H1 (cell line): ENCODE measurements around the gene RPTOR. TPM values are rescaled to one million over a fixed set of nuclear protein-coding genes. Genes with fewer than 3 reads are reported as not detected.

ENCODE experiments used
- CTCF ChIA-PET: fragments of 300-600 bp; sonication (Branson Sonifier 250); formaldehyde crosslinking; loops from one replicate; lab custom pipeline; 2021; ENCODE audit not compliant: partially characterized antibody; lab: Charles Lee
- POLR2A ChIA-PET: fragments of 300-600 bp; sonication (Branson Sonifier 250); formaldehyde crosslinking; loops from one replicate; lab custom pipeline; 2021; ENCODE audit warnings: inconsistent platforms; ENCODE audit not compliant: partially characterized antibody; lab: Charles Lee
- DNase-seq, 2 experiments: peaks; one replicate each; pipeline versions ENCODE4 v3.0.0 to v3.0.0-alpha.2; 2010 to 2022; ENCODE audit warnings: low spot score in 2 of 2, low read depth in 1 of 2, mixed read lengths in 1 of 2
- FAIRE-seq: peaks from 2 replicates; lab custom pipeline; 2011; peaks lifted over from hg19 to GRCh38; lab: Jason Lieb, UNC
- H2AFZ ChIP-seq: 2 replicates; pipeline ENCODE4 v1.8.1; 2012; ENCODE audit warnings: low read length, inconsistent platforms
- H2AK5ac ChIP-seq: 2 replicates; pipeline ENCODE4 v1.6.1; 2013; ENCODE audit warnings: low read depth, low read length
- H2BK120ac ChIP-seq: replicated peaks from 2 replicates; pipeline ENCODE3; 2013; ENCODE audit warnings: low read depth, low read length, inconsistent platforms
- H2BK12ac ChIP-seq: 2 replicates; pipeline ENCODE4 v1.6.1; 2013; ENCODE audit warnings: low read depth, low read length
- H2BK15ac ChIP-seq: 2 replicates; pipeline ENCODE4 v1.6.1; 2013; ENCODE audit warnings: low read length
- H2BK20ac ChIP-seq: 2 replicates; pipeline ENCODE4 v1.6.1; 2013; ENCODE audit warnings: low read length
- H2BK5ac ChIP-seq: 2 replicates; pipeline ENCODE4 v1.6.1; 2013; ENCODE audit warnings: low read depth, low read length
- H3K14ac ChIP-seq: 2 replicates; pipeline ENCODE4 v1.6.1; 2013; ENCODE audit warnings: inconsistent platforms; ENCODE audit not compliant: insufficient read length
- H3K18ac ChIP-seq: 2 replicates; pipeline ENCODE4 v1.6.1; 2013; ENCODE audit warnings: low read length; ENCODE audit errors: extremely low read depth
- H3K23ac ChIP-seq: 2 replicates; pipeline ENCODE4 v1.6.1; 2013; ENCODE audit warnings: inconsistent platforms; ENCODE audit not compliant: insufficient read length
- H3K23me2 ChIP-seq: 2 replicates; pipeline ENCODE4 v1.6.1; 2013; ENCODE audit warnings: low read depth, low read length
- H3K27ac ChIP-seq: 2 replicates; pipeline ENCODE4 v1.6.1; 2011; ENCODE audit warnings: low read depth, low read length, inconsistent platforms
- H3K27me3 ChIP-seq, 4 experiments: replicated peaks in 1 of 4; 1 replicate in 1 of 4; 2 replicates in 3 of 4; pipeline versions ENCODE4 v1.6.1 to v1.8.1; 2011 to 2013; ENCODE audit warnings: low read length in 3 of 4, mild to moderate bottlenecking in 3 of 4, inconsistent platforms in 2 of 4, mixed read lengths in 2 of 4, moderate library complexity in 1 of 4; ENCODE audit not compliant: control insufficient read depth in 3 of 4, insufficient read depth in 3 of 4; ENCODE audit errors: extremely low read depth in 1 of 4
- H3K36me3 ChIP-seq, 4 experiments: 2 replicates each; pipeline versions ENCODE4 v1.6.1 to v1.8.1; 2011 to 2013; ENCODE audit warnings: mild to moderate bottlenecking in 4 of 4, low read length in 3 of 4, moderate library complexity in 2 of 4, control low read depth in 1 of 4, inconsistent platforms in 1 of 4; ENCODE audit not compliant: insufficient read depth in 4 of 4, control insufficient read depth in 2 of 4
- H3K4ac ChIP-seq: replicated peaks from 2 replicates; pipeline ENCODE3; 2013; ENCODE audit warnings: low read length, low read depth, mixed read lengths, inconsistent platforms; ENCODE audit not compliant: insufficient read length
- H3K4me1 ChIP-seq, 4 experiments: replicated peaks in 1 of 4; 1 replicate in 1 of 4; 2 replicates in 3 of 4; pipeline versions ENCODE4 v1.6.1 to v1.8.1; 2011 to 2013; ENCODE audit warnings: low read length in 3 of 4, inconsistent platforms in 2 of 4, mixed read lengths in 1 of 4; ENCODE audit not compliant: insufficient read depth in 4 of 4, control insufficient read depth in 3 of 4
- H3K4me2 ChIP-seq, 2 experiments: 2 replicates each; pipeline versions ENCODE4 v1.6.1 to v1.8.1; 2011 to 2013; ENCODE audit warnings: low read depth in 2 of 2, low read length in 2 of 2, control low read depth in 1 of 2, inconsistent platforms in 1 of 2, mild to moderate bottlenecking in 1 of 2; ENCODE audit not compliant: insufficient read depth in 1 of 2
- H3K4me3 ChIP-seq, 4 experiments: fragments of 200-600, 300-600 bp in 1 of 4; sonication (generic), shearing (Covaris generic), sonication (Bioruptor Twin) in 1 of 4; 2 replicates each; pipeline versions ENCODE4 v1.5.1 to v1.8.1; 2011 to 2016; ENCODE audit warnings: low read length in 4 of 4, low read depth in 3 of 4, control low read depth in 2 of 4, inconsistent platforms in 2 of 4, mild to moderate bottlenecking in 2 of 4, mixed read lengths in 1 of 4, moderate library complexity in 1 of 4; ENCODE audit not compliant: insufficient read depth in 2 of 4; ENCODE audit errors: extremely low read depth in 1 of 4
- H3K56ac ChIP-seq: replicated peaks from 2 replicates; pipeline ENCODE3; 2013; ENCODE audit warnings: low read depth, mild to moderate bottlenecking, mixed read lengths, low read length, inconsistent platforms; ENCODE audit not compliant: insufficient read length
- H3K79me1 ChIP-seq: 2 replicates; pipeline ENCODE4 v1.6.1; 2013; ENCODE audit warnings: low read depth, low read length, control low read depth
- H3K79me2 ChIP-seq, 2 experiments: 2 replicates each; pipeline versions ENCODE4 v1.6.1 to v1.8.1; 2012 to 2013; ENCODE audit warnings: low read length in 2 of 2, mild to moderate bottlenecking in 2 of 2, inconsistent platforms in 1 of 2; ENCODE audit not compliant: insufficient read depth in 2 of 2, control insufficient read depth in 1 of 2
- H3K9ac ChIP-seq, 4 experiments: replicated peaks in 1 of 4; 1 replicate in 1 of 4; 2 replicates in 3 of 4; pipeline versions ENCODE4 v1.6.1 to v1.8.1; 2011 to 2013; ENCODE audit warnings: low read depth in 3 of 4, low read length in 3 of 4, control low read depth in 2 of 4, mild to moderate bottlenecking in 2 of 4, moderate library complexity in 2 of 4, inconsistent platforms in 1 of 4; ENCODE audit errors: extremely low read depth in 1 of 4
- H3K9me3 ChIP-seq, 2 experiments: 2 replicates each; pipeline versions ENCODE4 v1.6.1 to v1.8.1; 2012 to 2013; ENCODE audit warnings: mild to moderate bottlenecking in 2 of 2, moderate library complexity in 2 of 2, control low read depth in 1 of 2, inconsistent platforms in 1 of 2, low read depth in 1 of 2, low read length in 1 of 2, mixed read lengths in 1 of 2; ENCODE audit not compliant: insufficient read depth in 2 of 2
- H4K20me1 ChIP-seq, 2 experiments: replicated peaks in 1 of 2; 2 replicates each; pipeline versions ENCODE3 to v1.8.1; 2011 to 2013; ENCODE audit warnings: inconsistent platforms in 2 of 2, low read length in 2 of 2, mild to moderate bottlenecking in 1 of 2; ENCODE audit not compliant: insufficient read depth in 2 of 2, control insufficient read depth in 1 of 2
- H4K5ac ChIP-seq: 2 replicates; pipeline ENCODE4 v1.6.1; 2013; ENCODE audit warnings: low read length, low read depth, mixed read lengths, inconsistent platforms; ENCODE audit not compliant: insufficient read length
- H4K8ac ChIP-seq: 2 replicates; pipeline ENCODE4 v1.8.0; 2013; ENCODE audit warnings: mild to moderate bottlenecking, moderate library complexity, low read length, inconsistent platforms; ENCODE audit not compliant: insufficient read depth; ENCODE audit errors: extremely low read depth
- H4K91ac ChIP-seq: replicated peaks from 2 replicates; pipeline ENCODE3; 2013; ENCODE audit warnings: low read length, mixed read lengths, inconsistent platforms; ENCODE audit not compliant: insufficient read length
- EZH2 ChIP-seq: fragments of 200-600 bp; sonication (generic); IDR thresholded peaks from 2 replicates; pipeline ENCODE4 v1.7.1; 2012; ENCODE audit warnings: low read depth, mild to moderate bottlenecking, moderate library complexity, low read length, inconsistent platforms; ENCODE audit not compliant: severe bottlenecking
- FOSL1 ChIP-seq: IDR thresholded peaks from 2 replicates; pipeline ENCODE4 v1.6.1; 2011; ENCODE audit warnings: mild to moderate bottlenecking, low read depth, low read length, moderate library complexity; ENCODE audit not compliant: insufficient read depth
- GTF2F1 ChIP-seq: IDR thresholded peaks from 2 replicates; pipeline ENCODE4 v1.6.1; 2012; ENCODE audit warnings: low read depth, low read length, improper control_type of control experiment, borderline replicate concordance
- KDM4A ChIP-seq: IDR thresholded peaks from one replicate; pipeline ENCODE4 v1.7.1; 2012; ENCODE audit warnings: low read depth, mild to moderate bottlenecking, moderate library complexity, low read length, inconsistent platforms; ENCODE audit not compliant: severe bottlenecking
- NRF1 ChIP-seq: IDR thresholded peaks from 2 replicates; pipeline ENCODE4 v1.6.1; 2011; ENCODE audit warnings: mild to moderate bottlenecking, low read depth, low read length, improper control_type of control experiment
- RFX5 ChIP-seq: IDR thresholded peaks from 2 replicates; pipeline ENCODE4 v1.6.1; 2011; ENCODE audit warnings: low read depth, low read length, improper control_type of control experiment, borderline replicate concordance
- SIRT6 ChIP-seq: IDR thresholded peaks from one replicate; pipeline ENCODE4 v1.7.1; 2012; ENCODE audit warnings: low read length, inconsistent platforms
- SRF ChIP-seq: IDR thresholded peaks from 2 replicates; pipeline ENCODE4 v1.6.1; 2011; ENCODE audit warnings: mild to moderate bottlenecking, low read depth, low read length, moderate library complexity
- TAF1 ChIP-seq: IDR thresholded peaks from 2 replicates; pipeline ENCODE4 v1.6.1; 2011; ENCODE audit warnings: mild to moderate bottlenecking, low read depth, low read length
- TBP ChIP-seq: IDR thresholded peaks from 2 replicates; pipeline ENCODE4 v1.6.1; 2011; ENCODE audit warnings: low read depth, low read length, improper control_type of control experiment
- TCF12 ChIP-seq: IDR thresholded peaks from 2 replicates; pipeline ENCODE4 v1.6.1; 2011; ENCODE audit warnings: low read depth, mild to moderate bottlenecking, low read length
- TEAD4 ChIP-seq: IDR thresholded peaks from 2 replicates; pipeline ENCODE4 v1.6.1; 2012; ENCODE audit warnings: low read depth, low read length, inconsistent platforms, mixed read lengths
- WGBS, 2 experiments: shearing (Covaris generic) in 1 of 2; methylation state at CpG; one replicate each; pipeline versions ENCODE4 v1.1.6 to v1.1.7; 2013 to 2015; ENCODE audit warnings: low lambda C conversion rate in 2 of 2, mixed read lengths in 2 of 2, inconsistent platforms in 1 of 2, low coverage in 1 of 2, missing lambda C conversion rate in 1 of 2; ENCODE audit not compliant: insufficient replicate concordance in 2 of 2, insufficient coverage in 1 of 2, insufficient read length in 1 of 2; ENCODE audit errors: extremely low coverage in 1 of 2, missing lambda C conversion rate in 1 of 2; 5-methylcytosine and 5-hydroxymethylcytosine counted together
- polyA plus RNA-seq, 7 experiments: library from polyadenylated mRNA; depleted of rRNA in 3 of 7; stranded (reverse) in 5 of 7; unstranded in 2 of 7; fragments of >200 nt in 5 of 7; fragments of 200-250 nt in 2 of 7; gene quantifications; 1 replicate in 5 of 7; 2 replicates in 1 of 7; 4 replicates in 1 of 7; pipeline versions ENCODE4 v1.2.1 to v1.2.3, GENCODE V29; 2011 to 2013; ENCODE audit warnings: missing spikeins in 2 of 7, mixed read lengths in 2 of 7
- total RNA-seq: library from RNA; stranded (reverse); fragmentation: NEBNext Ultra II Directional; extraction: Animal tissue kit (Norgen Biotek cat#: 25700); gene quantifications from 2 replicates; pipeline ENCODE4 v1.2.1, GENCODE V29; 2021

RPTOR gene
- total and polyA plus RNA-seq, 2 of the 8 experiments (the other 6 are each of a cell fraction or from before 2014, with no cell fraction given), result 6.9 to 28.7 TPM

DNA sequence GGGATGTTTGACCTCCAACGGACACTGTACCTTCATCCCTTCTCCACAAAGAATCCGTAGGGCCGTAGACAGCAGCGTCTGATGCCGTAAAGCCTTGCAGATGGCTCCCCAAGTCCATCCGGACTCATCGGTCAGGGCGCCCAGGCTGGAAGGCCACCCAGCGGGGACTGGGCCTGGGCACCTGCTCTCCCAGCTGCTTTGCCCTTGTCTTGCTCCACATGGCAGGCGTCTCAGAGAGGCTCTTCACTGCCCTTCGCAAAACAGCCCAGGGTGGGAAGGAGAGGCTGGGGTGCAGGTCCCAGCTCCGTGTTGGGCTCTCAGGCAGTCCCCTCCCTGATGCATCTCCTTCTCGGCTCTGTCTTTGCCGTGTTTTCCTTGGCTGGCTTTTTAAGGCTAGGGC, 6.2 kb upstream of the RPTOR start:
- no peak overlapping the region for H3K18ac ChIP-seq
- H2BK12ac ChIP-seq, result no peak overlapping the region
- no peak for TF ChIP-seq GTF2F1
- no peak for TF ChIP-seq KDM4A
- TF ChIP-seq TCF12, result no peak
- no peak for TF ChIP-seq TEAD4
- no peak for TF ChIP-seq SRF
- TF ChIP-seq SIRT6, result no peak
- TF ChIP-seq TAF1, result no peak
- no peak for TF ChIP-seq NRF1
- no peak for TF ChIP-seq EZH2
- no peak for TF ChIP-seq TBP
- TF ChIP-seq RFX5, result no peak
- TF ChIP-seq FOSL1, result no peak
- TF ChIP-seq, all 59 proteins: peak for 0
- H3K4ac ChIP-seq, result no peak overlapping the region
- no peak overlapping the region for H4K5ac ChIP-seq
- no peak overlapping the region for H3K4me2 ChIP-seq
- DNase-seq, result no peak
- no peak overlapping the region for H3K4me3 ChIP-seq
- no peaks in the 10 kb centered on the region for H3K79me2 ChIP-seq
- no peak overlapping the region for H2AK5ac ChIP-seq
- no peak for FAIRE-seq
- no peak overlapping the region for H3K9ac ChIP-seq
- no peaks in the 10 kb centered on the region for H4K20me1 ChIP-seq
- H2BK5ac ChIP-seq, result no peak overlapping the region
- ChIA-PET POLR2A (no interaction called here), CTCF (interaction anchor here (1.0 to 1.9 kb wide), 5 partner anchors 18 to 115 kb away, joined by 3 to 4 read pairs (median 3); no protein-coding TSS in a partner anchor)
- no peak overlapping the region for H3K56ac ChIP-seq
- no peaks in the 10 kb centered on the region for H3K36me3 ChIP-seq
- H3K27me3 ChIP-seq, result no peaks in the 10 kb centered on the region; a peak in 2 of 7 replicates
- no peaks in the 10 kb centered on the region for H3K4me1 ChIP-seq
- 81% methylated on average over 14 of the region's 14 CpGs; no CpG with 5 or more reads in 1 of the 2 experiments for WGBS, 2 experiments
- H2BK120ac ChIP-seq, result no peak overlapping the region
- H4K91ac ChIP-seq, result no peak overlapping the region
- H3K79me1 ChIP-seq, result no peaks in the 10 kb centered on the region
- H3K14ac ChIP-seq, result no peak overlapping the region
- no peak overlapping the region for H3K27ac ChIP-seq
- no peak overlapping the region for H2AFZ ChIP-seq
- no peak overlapping the region for H2BK20ac ChIP-seq
- no peaks in the 10 kb centered on the region for H3K23me2 ChIP-seq
- H4K8ac ChIP-seq, result no peak overlapping the region
- no peak overlapping the region for H3K23ac ChIP-seq
- no peak overlapping the region for H2BK15ac ChIP-seq
- H3K9me3 ChIP-seq, result no peaks in the 10 kb centered on the region
